ENCODE data around the gene FCHSD2.
A peak's percentile ranks its signal among the peaks of the same experiment; 100 is the strongest.
"Not testable (repeated sequence)": the region's sequence is repeated elsewhere in the genome, so short reads cannot be mapped to it uniquely, and the experiment has no call there.

The FCHSD2 gene

GRCh38 chr11:72812604-72812966 lies 329.5 kb downstream of the FCHSD2 start:
- Histone ChIP-seq H3K9me3 (ENCODE audit: control insufficient read depth, insufficient read depth, low read depth, low read length) (no peaks in the 10 kb centered on the region), H3K36me3 (ENCODE audit: control insufficient read depth in 2 of 2, insufficient read depth in 1 of 2, low read length in 2 of 2) (peaks cover 0 to 15% of the 10 kb centered on the region in 2 experiments; a peak in 1 of 3 replicates), H3K4me3 (ENCODE audit: low read depth, low read length) (no peak overlapping the region), H3K27ac (ENCODE audit: extremely low read depth, low read depth, low read length) (no peak overlapping the region), H3K4me1 (ENCODE audit: control insufficient read depth, insufficient read depth, low read length) (no peaks in the 10 kb centered on the region)
- ChIA-PET POLR2A (interaction anchor here (1.0 kb wide), 1 partner anchor 19 kb away, joined by 3 read pairs; the partner anchor contains the start of gene STARD10), CTCF (interaction anchor here (0.5 to 2.1 kb wide), 5 partner anchors 10 to 1100 kb away, joined by 3 to 5 read pairs (median 4); no protein-coding TSS in a partner anchor)
- TF ChIP-seq INSM2 (tag by site-specific recombination; IDR thresholded peaks at IDR 0.05) (no peak), ZNF335 (tag by site-specific recombination; conservative IDR thresholded peaks at IDR 0.05) (peak; percentile 54)

- not testable (repeated sequence) for H3K27ac ChIP-seq (ENCODE audit: extremely low read depth, low read depth, low read length); H3K9me3 ChIP-seq (ENCODE audit: control insufficient read depth, insufficient read depth, low read depth, low read length); H3K4me3 ChIP-seq (ENCODE audit: low read depth, low read length); H3K4me1 ChIP-seq (ENCODE audit: control insufficient read depth, insufficient read depth, low read length)
- TF ChIP-seq SP2 (tag by site-specific recombination; IDR thresholded peaks at IDR 0.05) = 0 out of 2 replicates have a peak, but pooled peaks have one; percentile 26
- CTCF ChIA-PET = interaction anchor here (0.6 to 1.2 kb wide), 2 partner anchors 34 to 36 kb away, joined by 4 read pairs; no protein-coding TSS in a partner anchor
- peaks cover 0 to 14% of the 10 kb centered on the region in 2 experiments; a peak in 1 of 3 replicates for H3K36me3 ChIP-seq (ENCODE audit: control insufficient read depth in 2 of 2, insufficient read depth in 1 of 2, low read length in 2 of 2)
- POLR2A ChIA-PET = interaction anchor here (0.6 to 0.7 kb wide), 2 partner anchors 14 to 201 kb away, joined by 7 read pairs; no protein-coding TSS in a partner anchor
Measured at GRCh38 chr11:72811686-72812085, 330.4 kb downstream of the FCHSD2 start.

GRCh38 chr11:72808331-72808798 lies 333.8 kb downstream of the FCHSD2 start:
- Histone ChIP-seq H3K4me1 (ENCODE audit: control insufficient read depth, insufficient read depth, low read length) (no peaks in the 10 kb centered on the region), H3K36me3 (ENCODE audit: control insufficient read depth in 2 of 2, insufficient read depth in 1 of 2, low read length in 2 of 2) (peaks cover 0 to 14% of the 10 kb centered on the region in 2 experiments; a peak in 2 of 3 replicates), H3K9me3 (ENCODE audit: control insufficient read depth, insufficient read depth, low read depth, low read length) (no peaks in the 10 kb centered on the region), H3K4me3 (ENCODE audit: low read depth, low read length) (no peak overlapping the region), H3K27ac (ENCODE audit: extremely low read depth, low read depth, low read length) (no peak overlapping the region)
- TF ChIP-seq HOXA7 (CRISPR knock-in tag; IDR thresholded peaks at IDR 0.05; ENCODE audit: borderline replicate concordance) (no peak), ZBTB48 (tag by site-specific recombination; IDR thresholded peaks at IDR 0.05) (peak; percentile 39; the same call in 1 of the 2 replicates), ZNF639 (tag by site-specific recombination; IDR thresholded peaks at IDR 0.05) (no peak), ATF2 (tag by site-specific recombination; IDR thresholded peaks at IDR 0.05; ENCODE audit: low read depth) (peak; percentile 49; the same call in 1 of the 2 replicates), ZNF398 (tag by site-specific recombination; IDR thresholded peaks at IDR 0.05) (peak; percentile 51; the same call in 1 of the 2 replicates), ZNF76 (tag by site-specific recombination; IDR thresholded peaks at IDR 0.05; ENCODE audit: borderline replicate concordance, low read depth) (no peak), KLF1 (tag by site-specific recombination; IDR thresholded peaks at IDR 0.05) (no peak), PRDM10 (tag by site-specific recombination; IDR thresholded peaks at IDR 0.05) (peak; percentile 58; the same call in 1 of the 2 replicates), ZNF837 (tag by site-specific recombination; IDR thresholded peaks at IDR 0.05) (no peak), GFI1B (tag by site-specific recombination; IDR thresholded peaks at IDR 0.05) (peak; percentile 89), ZNF473 (tag by site-specific recombination; IDR thresholded peaks at IDR 0.05) (no peak), ZNF629 (tag by site-specific recombination; IDR thresholded peaks at IDR 0.05) (peak; percentile 39; the same call in 1 of the 2 replicates)
- ChIA-PET CTCF (no interaction called here), POLR2A (interaction anchor here (1.1 kb wide), 1 partner anchor 86 kb away, joined by 3 read pairs; no protein-coding TSS in a partner anchor)

Data from HEK293 (cell line).